Mesenteric fat pad (tissue), 1 donor: ENCODE data around the gene LRRC43. TPM values are rescaled to one million over a fixed set of nuclear protein-coding genes. Genes with fewer than 3 reads are reported as not detected.
"Not testable (repeated sequence)": the region's sequence is repeated elsewhere in the genome, so short reads cannot be mapped to it uniquely, and the experiment has no call there.

Experiments
- DNase-seq: peaks from one replicate; pipeline ENCODE4 v3.0.0-alpha.2; 2020; ENCODE audit warnings: low spot score
- total RNA-seq: library from RNA; stranded (reverse); fragmentation: NEBNext Ultra II Directional; extraction: Animal tissue kit (Norgen Biotek cat#: 25700); gene quantifications from one replicate; pipeline ENCODE4 v1.2.1, GENCODE V29; 2021
- donor health status: DM: yes; HTN: yes; CAD: no.

Gene LRRC43
- total RNA-seq, 1 donor from 2014 or later, result 1.1 TPM

- no peak for DNase-seq
Observed at GRCh38 chr12:122190842-122191668, 8.1 kb downstream of the LRRC43 start.

GRCh38 chr12:122192441-122192840 is 9.5 kb downstream of the LRRC43 start:
- no peak for DNase-seq

- DNase-seq, result no peak
Observed at GRCh38 chr12:122194804-122195203, 11.9 kb downstream of the LRRC43 start.

GRCh38 chr12:122195405-122195804 is 12.5 kb downstream of the LRRC43 start:
- no peak for DNase-seq

GRCh38 chr12:122197612-122197966 is 14.7 kb downstream of the LRRC43 start:
- no peak for DNase-seq

- DNase-seq, result no peak
Observed at GRCh38 chr12:122199484-122200355, 16.8 kb downstream of the LRRC43 start.

- no peak for DNase-seq
Observed at GRCh38 chr12:122200541-122201175, 17.7 kb downstream of the LRRC43 start.

GRCh38 chr12:122201381-122201780 is 18.5 kb downstream of the LRRC43 start:
- no peak for DNase-seq

- DNase-seq, result no peak
Observed at GRCh38 chr12:122202017-122202416, 19.1 kb downstream of the LRRC43 start.

GRCh38 chr12:122202811-122203210 is 19.9 kb downstream of the LRRC43 start:
- not testable (repeated sequence) for DNase-seq

- no peak for DNase-seq
Observed at GRCh38 chr12:122203301-122204166, 20.6 kb downstream of the LRRC43 start, which contains the start of gene B3GNT4. TSS of gene B3GNT4 (plus strand) at chr12:122203709. CDS start at chr12:122204619, 910 bp downstream.

GRCh38 chr12:122204167-122205052 is 21.5 kb downstream of the LRRC43 start:
- DNase-seq, result peak; percentile 84

GRCh38 chr12:122205053-122205925 is 22.4 kb downstream of the LRRC43 start:
- DNase-seq, result peak; percentile 68

- peak; percentile 86 for DNase-seq
Observed at GRCh38 chr12:122206111-122206881, 23.4 kb downstream of the LRRC43 start.

GRCh38 chr12:122206976-122207375 is 24.1 kb downstream of the LRRC43 start:
- peak; percentile 82 for DNase-seq

GRCh38 chr12:122207391-122207790 is 24.5 kb downstream of the LRRC43 start:
- no peak for DNase-seq

- no peak for DNase-seq
Observed at GRCh38 chr12:122208073-122208820, 25.3 kb downstream of the LRRC43 start.
